Esophagus muscularis mucosa (tissue), 4 donors: ENCODE results near the gene NEU4. TPM values are rescaled to one million over a fixed set of nuclear protein-coding genes. Genes with fewer than 3 reads are reported as not detected.
"Not testable (repeated sequence)": the region's sequence is repeated elsewhere in the genome, so short reads cannot be mapped to it uniquely, and the experiment has no call there.

Experiments
- DNase-seq: peaks from one replicate; pipeline ENCODE4 v3.0.0-alpha.2; 2017; ENCODE audit errors: extremely low spot score
- H3K27ac ChIP-seq, 4 donors: fragments of 200-600 bp; sonication (generic); replicated peaks in 1 of 4; 1 replicate in 3 of 4; 2 replicates in 1 of 4; pipeline ENCODE4 v1.5.1; 2016 to 2019; ENCODE audit warnings: mild to moderate bottlenecking in 1 of 4
- H3K27me3 ChIP-seq, 4 donors: fragments of 200-600 bp; sonication (generic); one replicate each; pipeline versions ENCODE4 v1.5.1 to v1.6.0; 2016 to 2019
- H3K36me3 ChIP-seq, 4 donors: fragments of 200-600 bp; sonication (generic); one replicate each; pipeline ENCODE4 v1.5.1; 2016 to 2019
- H3K4me1 ChIP-seq, 4 donors: fragments of 200-600 bp; sonication (generic); one replicate each; pipeline ENCODE4 v1.5.1; 2016 to 2019
- H3K4me3 ChIP-seq, 4 donors: fragments of 200-600 bp; sonication (generic); 1 replicate in 2 of 4; 2 replicates in 2 of 4; pipeline ENCODE4 v1.5.1; 2016 to 2019; ENCODE audit warnings: mild to moderate bottlenecking in 4 of 4, moderate library complexity in 1 of 4
- H3K9me3 ChIP-seq, 4 donors: fragments of 200-600 bp; sonication (generic); 1 replicate in 3 of 4; 2 replicates in 1 of 4; pipeline ENCODE4 v1.5.1; 2016 to 2019
- CTCF ChIP-seq, 3 experiments: fragments of 200-600 bp in 2 of 3; fragments of 450-650 bp in 1 of 3; sonication (generic) in 2 of 3; IDR thresholded peaks; one replicate each; pipeline ENCODE4 v1.5.1; 2017 to 2019; ENCODE audit warnings: antibody characterized with exemption in 3 of 3, mild to moderate bottlenecking in 2 of 3, moderate library complexity in 1 of 3
- EP300 ChIP-seq: sonication (generic); formaldehyde crosslinking; IDR thresholded peaks from one replicate; pipeline ENCODE4 v1.6.1; 2017; ENCODE audit warnings: antibody characterized with exemption
- POLR2A ChIP-seq: fragments of 450-650 bp; IDR thresholded peaks from one replicate; pipeline ENCODE4 v1.6.1; 2017; ENCODE audit warnings: antibody characterized with exemption, moderate library complexity, mild to moderate bottlenecking, low read depth
- POLR2AphosphoS5 ChIP-seq, 2 donors: sonication (generic); formaldehyde crosslinking; IDR thresholded peaks; one replicate each; pipeline ENCODE4 v1.6.1; 2017; ENCODE audit warnings: antibody characterized with exemption in 2 of 2
- WGBS: methylation state at CpG from one replicate; pipeline ENCODE4 v1.1.5; 2018; 5-methylcytosine and 5-hydroxymethylcytosine counted together
- intact Hi-C: fragments of 100-400 bp; cut with DNase I; formaldehyde crosslinking; loops from one replicate; pipeline ENCODE4 v1.15.1; 2023
- total RNA-seq, 4 donors: library from RNA; depleted of rRNA; stranded (reverse); fragments of >200 nt; gene quantifications; one replicate each; pipeline versions ENCODE4 v1.1.0 to v1.2.1, GENCODE V29; 2016

Gene NEU4
- total RNA-seq, 4 donors from 2014 or later: 1.5 to 5.4 TPM; not detected in 2

GRCh38 chr2:241821460-241822263, 12.7 kb downstream of the NEU4 start:
- DNase-seq: no peak
- no peak overlapping the region for H3K27ac ChIP-seq
- WGBS: 87% methylated on average over 19 of the region's 28 CpGs
- peaks cover 0 to 6% (median 0%) of the 10 kb centered on the region in 4 donors for H3K4me1 ChIP-seq
- intact Hi-C loops: no loop called here
- H3K36me3 ChIP-seq: no peaks in the 10 kb centered on the region
- peak overlapping the region in 1 of 4 donors; percentile 20 for H3K4me3 ChIP-seq
- TF ChIP-seq CTCF (IDR thresholded peaks at IDR 0.05) (no peak), POLR2A (no peak), POLR2AphosphoS5 (IDR thresholded peaks at IDR 0.05) (no peak), EP300 (no peak)
- peaks cover 0 to 6% (median 1%) of the 10 kb centered on the region in 4 donors for H3K9me3 ChIP-seq
- peaks cover 0 to 46% (median 0%) of the 10 kb centered on the region in 4 donors for H3K27me3 ChIP-seq

DNA sequence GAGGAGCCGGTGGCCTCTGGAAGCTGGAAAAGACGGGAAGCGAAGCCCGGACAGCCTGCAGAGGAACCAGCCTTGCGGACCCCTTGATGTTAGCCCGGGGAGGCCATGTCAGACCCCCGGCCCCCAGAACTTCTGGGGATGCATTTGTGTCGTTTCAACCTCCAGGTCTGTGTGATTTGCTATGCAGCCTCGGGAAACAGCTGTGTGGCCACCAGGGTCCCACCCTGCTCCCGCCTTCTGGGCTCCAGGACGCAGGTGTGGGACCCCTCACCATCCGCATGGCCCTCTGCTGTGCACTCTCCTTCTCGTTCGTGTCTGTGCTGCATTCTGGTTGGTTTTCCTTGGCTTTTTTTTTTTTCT, 13.3 kb downstream of the NEU4 start:
- no peak for DNase-seq
- Histone ChIP-seq H3K27me3 (peaks cover 0 to 40% (median 0%) of the 10 kb centered on the region in 4 donors), H3K4me1 (peaks cover 0 to 6% (median 0%) of the 10 kb centered on the region in 4 donors), H3K9me3 (peaks cover 0 to 12% (median 7%) of the 10 kb centered on the region in 4 donors), H3K27ac (no peak overlapping the region), H3K4me3 (no peak overlapping the region), H3K36me3 (no peaks in the 10 kb centered on the region)
- 73% methylated on average over 14 of the region's 14 CpGs for WGBS
- intact Hi-C loops: no loop called here
- TF ChIP-seq POLR2A (no peak), EP300 (no peak), CTCF (IDR thresholded peaks at IDR 0.05) (no peak), POLR2AphosphoS5 (IDR thresholded peaks at IDR 0.05) (no peak)

- WGBS: 88% methylated on average over 45 of the region's 45 CpGs
- H3K4me1 ChIP-seq, DNase-seq, H3K27ac ChIP-seq, H3K36me3 ChIP-seq, intact Hi-C loops, H3K4me3 ChIP-seq: not testable (repeated sequence)
- Histone ChIP-seq H3K27me3 (peaks cover 0 to 28% (median 0%) of the 10 kb centered on the region in 4 donors), H3K9me3 (peaks cover 0 to 20% (median 13%) of the 10 kb centered on the region in 4 donors)
Observed at GRCh38 chr2:241823531-241824437, 14.8 kb downstream of the NEU4 start.

GRCh38 chr2:241827394-241827793, 18.4 kb downstream of the NEU4 start:
- no peak overlapping the region for H3K4me3 ChIP-seq
- intact Hi-C loops: no loop called here
- DNase-seq: no peak
- peaks cover 0 to 20% (median 13%) of the 10 kb centered on the region in 4 donors for H3K9me3 ChIP-seq
- no peaks in the 10 kb centered on the region for H3K36me3 ChIP-seq
- TF ChIP-seq EP300 (no peak), POLR2AphosphoS5 (IDR thresholded peaks at IDR 0.05) (no peak), POLR2A (no peak), CTCF (IDR thresholded peaks at IDR 0.05) (no peak)
- no peak overlapping the region for H3K27ac ChIP-seq
- no peaks in the 10 kb centered on the region for H3K4me1 ChIP-seq
- 86% methylated on average over 2 of the region's 2 CpGs for WGBS
- peaks cover 0 to 2% (median 0%) of the 10 kb centered on the region in 4 donors for H3K27me3 ChIP-seq

- Histone ChIP-seq H3K4me3 (no peak overlapping the region), H3K27ac (no peak overlapping the region), H3K9me3 (no peaks in the 10 kb centered on the region), H3K27me3 (no peaks in the 10 kb centered on the region), H3K4me1 (peaks cover 0 to 5% (median 0%) of the 10 kb centered on the region in 4 donors), H3K36me3 (no peaks in the 10 kb centered on the region)
- TF ChIP-seq POLR2AphosphoS5 (IDR thresholded peaks at IDR 0.05) (no peak), EP300 (no peak), CTCF (IDR thresholded peaks at IDR 0.05) (no peak), POLR2A (no peak)
- DNase-seq: no peak
- intact Hi-C loops: no loop called here
- 43% methylated on average over 13 of the region's 13 CpGs for WGBS
Observed at GRCh38 chr2:241833101-241833663, 24.2 kb downstream of the NEU4 start.

DNA sequence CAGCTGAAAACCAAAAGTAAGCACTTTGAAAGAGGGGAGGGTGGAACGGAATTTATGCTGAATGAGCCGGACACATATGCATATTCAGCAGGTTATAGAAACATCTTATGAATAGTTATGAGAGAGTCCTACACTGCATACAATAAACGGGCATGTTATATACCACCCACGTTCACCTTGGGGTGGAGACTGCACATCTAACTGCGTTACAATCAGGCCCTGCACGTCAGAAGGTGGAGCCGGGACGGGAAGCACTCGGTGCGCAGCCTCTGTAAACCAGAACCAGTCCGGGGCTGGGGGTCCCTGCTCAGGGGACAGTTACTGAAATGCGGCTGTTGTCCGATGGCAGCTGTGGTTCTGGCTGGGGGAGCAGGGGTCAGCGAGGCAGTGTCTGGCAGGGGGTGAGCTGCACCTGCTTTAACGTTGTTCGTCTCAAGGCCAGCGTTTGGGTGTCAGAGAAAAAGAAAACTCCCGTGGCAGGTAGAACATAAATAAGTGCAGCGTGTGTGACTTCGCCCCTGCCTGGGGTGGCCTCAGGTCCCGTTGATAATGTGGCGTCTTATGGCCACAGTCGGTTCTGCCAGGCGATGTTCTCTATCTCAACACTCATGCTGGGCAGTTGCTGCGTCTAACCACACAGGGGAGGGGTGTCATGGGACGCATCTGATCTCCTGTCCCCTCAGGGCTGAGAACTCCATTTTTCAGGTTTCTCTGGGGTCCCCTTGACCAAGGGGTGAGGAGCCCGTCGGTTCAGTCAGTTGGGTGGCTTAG, 24.9 kb downstream of the NEU4 start:
- intact Hi-C loops, DNase-seq, H3K4me3 ChIP-seq, H3K9me3 ChIP-seq, H3K36me3 ChIP-seq, H3K27ac ChIP-seq, H3K4me1 ChIP-seq, H3K27me3 ChIP-seq: not testable (repeated sequence)
- 83% methylated on average over 28 of the region's 28 CpGs for whole genome bisulfite sequencing
